ENCODE data around the gene HCFC1R1.

- no peak for TF ChIP-seq ZBTB21 (tag by site-specific recombination; IDR thresholded peaks at IDR 0.05)
- no peak for TF ChIP-seq PATZ1 (tag by site-specific recombination; IDR thresholded peaks at IDR 0.05)
- no peak for TF ChIP-seq CTCF (tag by site-specific recombination; IDR thresholded peaks at IDR 0.05)
- no peak for TF ChIP-seq ELK4 (IDR thresholded peaks at IDR 0.05; ENCODE audit: borderline replicate concordance, low read depth, low read length)
- TF ChIP-seq ZNF423 (tag by site-specific recombination; IDR thresholded peaks at IDR 0.05), result no peak
- no peak for TF ChIP-seq ZNF626 (tag by site-specific recombination; IDR thresholded peaks at IDR 0.05)
- no peak for TF ChIP-seq ZNF24 (tag by site-specific recombination; IDR thresholded peaks at IDR 0.05)
- TF ChIP-seq SP2 (tag by site-specific recombination; IDR thresholded peaks at IDR 0.05), result no peak
- TF ChIP-seq ZNF311 (tag by site-specific recombination; IDR thresholded peaks at IDR 0.05; ENCODE audit: borderline replicate concordance), result no peak
- TF ChIP-seq TCF7L2 (IDR thresholded peaks at IDR 0.05; ENCODE audit: borderline replicate concordance, low read depth, low read length), result no peak
- no peak for TF ChIP-seq ZNF549 (tag by site-specific recombination; IDR thresholded peaks at IDR 0.05)
These were observed 49.7 kb upstream of the HCFC1R1 start for GRCh38 chr16:3073448-3073847.

Data from HEK293 (cell line).